GM10266 (cell line): Measurements from ENCODE around the gene N4BP2.

Experiments
- DNase-seq: peaks from one replicate; pipeline ENCODE4 v3.0.0; 2012; ENCODE audit errors: extremely low spot score
- TF ChIP-seq, protein P1 (sequence below): IDR thresholded peaks from 2 replicates; pipeline ENCODE4 v1.5.1; 2012; ENCODE audit warnings: mild to moderate bottlenecking, low read depth; ENCODE audit not compliant: control insufficient read depth, insufficient read depth; ENCODE audit errors: missing control alignments

Gene N4BP2

DNA sequence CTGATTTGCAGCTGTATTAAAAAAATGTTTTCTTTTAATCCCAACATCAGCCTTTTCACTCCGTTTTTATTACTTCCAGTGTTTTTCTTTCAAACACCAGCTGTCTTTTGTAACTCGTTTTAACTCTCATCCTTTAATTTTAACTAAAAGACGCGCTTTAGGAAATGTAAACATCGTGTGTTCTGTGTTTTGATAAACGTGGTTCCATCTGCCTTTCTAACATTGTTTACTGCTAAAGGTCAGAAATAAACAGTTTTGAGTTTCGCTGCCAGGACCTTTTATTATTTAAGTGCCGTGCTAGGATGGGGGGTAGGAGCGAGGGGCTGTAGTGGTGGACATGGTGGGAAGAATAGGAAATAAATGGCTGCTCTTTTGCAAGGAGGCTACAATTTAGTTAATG, 1.5 kb downstream of the N4BP2 start:
- DNase-seq = no peak
- TF ChIP-seq, protein P1, sequence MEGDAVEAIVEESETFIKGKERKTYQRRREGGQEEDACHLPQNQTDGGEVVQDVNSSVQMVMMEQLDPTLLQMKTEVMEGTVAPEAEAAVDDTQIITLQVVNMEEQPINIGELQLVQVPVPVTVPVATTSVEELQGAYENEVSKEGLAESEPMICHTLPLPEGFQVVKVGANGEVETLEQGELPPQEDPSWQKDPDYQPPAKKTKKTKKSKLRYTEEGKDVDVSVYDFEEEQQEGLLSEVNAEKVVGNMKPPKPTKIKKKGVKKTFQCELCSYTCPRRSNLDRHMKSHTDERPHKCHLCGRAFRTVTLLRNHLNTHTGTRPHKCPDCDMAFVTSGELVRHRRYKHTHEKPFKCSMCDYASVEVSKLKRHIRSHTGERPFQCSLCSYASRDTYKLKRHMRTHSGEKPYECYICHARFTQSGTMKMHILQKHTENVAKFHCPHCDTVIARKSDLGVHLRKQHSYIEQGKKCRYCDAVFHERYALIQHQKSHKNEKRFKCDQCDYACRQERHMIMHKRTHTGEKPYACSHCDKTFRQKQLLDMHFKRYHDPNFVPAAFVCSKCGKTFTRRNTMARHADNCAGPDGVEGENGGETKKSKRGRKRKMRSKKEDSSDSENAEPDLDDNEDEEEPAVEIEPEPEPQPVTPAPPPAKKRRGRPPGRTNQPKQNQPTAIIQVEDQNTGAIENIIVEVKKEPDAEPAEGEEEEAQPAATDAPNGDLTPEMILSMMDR = no peak

DNA sequence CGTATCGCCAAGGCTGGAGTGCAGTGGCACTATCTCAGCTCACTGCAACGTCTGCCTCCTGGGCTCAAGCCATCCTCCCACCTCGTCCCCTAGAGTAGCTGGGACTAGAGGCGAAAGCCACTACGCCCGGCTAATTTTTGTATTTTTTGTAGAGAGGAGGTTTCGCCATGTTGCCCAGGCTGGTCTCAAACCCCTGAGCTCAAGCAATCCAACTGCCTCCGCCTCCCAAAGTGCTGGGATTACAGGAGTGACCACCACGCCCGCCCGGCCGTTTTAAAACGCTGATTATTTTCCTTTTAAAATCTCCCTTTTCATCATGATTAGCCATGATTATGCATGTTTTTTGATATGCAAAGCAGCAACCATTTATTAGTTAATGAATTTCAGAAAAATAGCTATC, 2.2 kb downstream of the N4BP2 start:
- TF ChIP-seq, protein P1 = no peak
- no peak for DNase-seq

DNA sequence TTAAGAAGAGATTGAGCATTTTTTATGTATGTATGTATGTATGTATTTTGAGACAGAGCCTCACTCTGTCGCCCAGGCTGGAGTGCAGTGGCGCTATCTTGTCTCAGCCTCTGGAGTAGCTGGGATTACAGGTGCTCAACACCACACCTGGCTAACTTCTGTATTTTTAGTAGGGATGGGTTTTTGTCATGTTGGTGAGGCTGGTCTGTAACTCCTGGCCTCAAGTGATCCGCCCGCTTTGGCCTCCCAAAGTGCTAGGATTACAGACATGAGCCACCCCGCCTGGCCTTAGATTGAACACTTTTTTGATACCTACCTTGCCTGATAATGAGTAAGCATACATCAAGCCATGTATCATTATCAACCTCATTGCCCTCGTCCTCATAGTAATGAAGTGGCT, 2.7 kb downstream of the N4BP2 start:
- DNase-seq = no peak
- TF ChIP-seq, protein P1 = no peak

DNA sequence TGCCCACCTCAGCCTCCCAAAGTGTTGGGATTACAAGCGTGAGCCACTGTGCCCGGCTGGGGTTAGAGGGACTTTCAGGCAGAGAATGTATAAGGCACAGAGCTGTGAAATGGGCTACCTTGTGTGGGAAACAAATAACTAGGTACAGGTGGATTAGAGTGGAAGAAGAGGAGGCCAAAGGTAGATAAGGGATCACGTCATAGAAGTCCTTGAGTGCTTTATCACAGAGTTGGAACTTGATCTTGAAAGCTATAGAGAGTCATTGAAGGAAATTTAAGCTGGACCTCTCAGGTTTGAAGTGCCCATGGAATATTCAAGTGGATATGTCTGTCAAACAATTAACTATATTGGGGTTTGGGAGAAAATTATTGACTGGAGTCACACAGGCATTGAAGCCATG, 8.4 kb downstream of the N4BP2 start:
- TF ChIP-seq, protein P1 = no peak
- DNase-seq = no peak

DNA sequence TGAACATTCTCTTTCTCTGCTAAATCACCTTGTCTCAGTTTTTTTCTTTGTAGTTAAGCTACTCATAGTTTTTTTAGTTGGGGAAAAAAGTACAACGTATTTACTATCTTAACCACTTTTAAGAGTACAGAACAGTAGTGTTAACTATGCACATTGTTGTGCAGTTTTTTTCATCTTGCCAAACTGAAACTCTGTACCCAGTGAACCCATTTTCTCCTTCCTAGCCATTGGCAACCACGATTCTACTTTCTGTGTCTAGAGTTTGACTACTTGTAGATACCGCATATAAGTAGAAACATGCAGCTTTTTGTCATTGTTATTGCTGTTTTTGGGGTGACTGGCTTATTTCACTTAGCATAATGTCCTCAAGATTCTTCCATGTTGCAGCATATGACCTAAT, 10.0 kb downstream of the N4BP2 start:
- TF ChIP-seq, protein P1 = no peak
- no peak for DNase-seq

DNA sequence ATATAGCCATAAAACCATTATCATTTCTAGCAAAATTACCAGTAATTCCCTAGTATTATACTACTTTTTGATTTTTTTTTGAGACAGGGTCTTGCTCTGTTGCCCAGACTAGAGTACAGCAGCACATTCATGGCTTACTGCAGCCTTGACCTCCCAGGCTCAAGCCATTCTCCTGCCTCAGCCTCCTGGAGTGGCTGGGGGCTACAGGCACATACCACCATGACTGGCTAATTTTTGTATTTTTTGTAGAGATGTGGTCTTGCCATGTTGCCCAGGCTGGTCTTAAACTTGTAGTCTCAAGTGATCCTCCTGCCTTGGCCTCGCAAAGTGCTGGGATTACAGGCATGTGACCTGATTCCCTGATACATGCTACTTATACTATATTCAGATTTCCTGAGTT, 13.7 kb downstream of the N4BP2 start:
- TF ChIP-seq, protein P1 = no peak
- DNase-seq = no peak

DNA sequence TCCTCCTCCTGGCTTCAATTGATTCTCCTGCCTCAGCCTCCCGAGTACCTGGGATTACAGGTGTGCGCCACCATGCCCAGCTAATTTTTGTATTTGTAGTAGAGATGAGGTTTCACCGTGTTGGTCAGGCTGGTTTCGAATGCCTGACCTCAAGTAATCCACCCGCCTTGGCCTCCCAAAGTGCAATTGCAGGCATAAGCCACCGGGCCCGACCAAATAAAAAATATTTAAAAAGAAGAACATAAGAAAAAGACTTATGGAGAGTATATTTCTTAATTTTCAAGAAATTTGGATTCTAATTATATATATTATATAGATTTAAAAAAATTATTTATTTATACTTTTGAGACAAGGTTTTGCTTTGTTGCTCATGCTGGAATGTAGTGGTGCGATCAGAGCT, 29.8 kb downstream of the N4BP2 start:
- TF ChIP-seq, protein P1 = no peak
- no peak for DNase-seq
